NT2/D1 (cell line): ENCODE measurements around the gene HACD2.

ENCODE experiments used
- YY1 ChIP-seq: IDR thresholded peaks from 2 replicates; pipeline ENCODE4 v1.6.1; 2011; ENCODE audit not compliant: insufficient read length, insufficient read depth
- ZNF274 ChIP-seq: IDR thresholded peaks from 2 replicates; pipeline ENCODE4 v1.6.1; 2011; ENCODE audit warnings: mild to moderate bottlenecking, low read depth, low read length

DNA sequence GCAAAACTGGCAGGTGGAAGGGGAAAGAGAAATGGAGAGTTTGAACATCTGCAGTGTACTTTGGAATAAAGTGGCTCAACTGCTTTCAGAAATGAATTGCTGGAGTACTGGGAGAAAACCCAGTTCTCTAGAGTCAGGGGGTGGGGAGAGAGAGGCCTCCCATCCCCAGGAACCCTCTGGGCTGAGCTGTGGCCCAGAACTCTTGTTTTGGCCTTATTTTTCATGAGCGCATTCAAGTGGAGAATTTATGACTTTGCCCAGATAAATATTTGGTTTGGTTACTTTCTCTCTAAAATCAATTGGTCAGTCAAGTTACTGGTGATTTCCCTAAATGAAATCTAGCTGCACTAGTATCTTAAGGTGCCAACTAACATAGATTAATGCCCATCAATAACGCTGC is 28.7 kb upstream of the HACD2 start:
- TF ChIP-seq YY1 = no peak
- no peak for TF ChIP-seq ZNF274
